Measurements from ENCODE around the gene SNRNP35. TPM values are rescaled to one million over a fixed set of nuclear protein-coding genes. Genes with fewer than 3 reads are reported as not detected.
"Not testable (repeated sequence)": the region's sequence is repeated elsewhere in the genome, so short reads cannot be mapped to it uniquely, and the experiment has no call there.

Gene SNRNP35
- total and polyA plus RNA-seq, 9 donors, result 13.7 to 39.9 (median 15.8) TPM

- intact Hi-C loops (cut with DNase I), result no loop called here
- Histone ChIP-seq H3K27ac (no peak overlapping the region), H3K27me3 (no peaks in the 10 kb centered on the region), H3K36me3 (no peaks in the 10 kb centered on the region), H3K4me1 (ENCODE audit: insufficient read depth) (no peaks in the 10 kb centered on the region), H3K9me3 (no peaks in the 10 kb centered on the region), H3K4me3 (no peak overlapping the region)
- 90 to 93% (median 92%) methylated on average over 8 of the region's 8 CpGs for WGBS, 3 donors
- no peak for TF ChIP-seq EP300 (IDR thresholded peaks at IDR 0.05)
- TF ChIP-seq, protein P1, sequence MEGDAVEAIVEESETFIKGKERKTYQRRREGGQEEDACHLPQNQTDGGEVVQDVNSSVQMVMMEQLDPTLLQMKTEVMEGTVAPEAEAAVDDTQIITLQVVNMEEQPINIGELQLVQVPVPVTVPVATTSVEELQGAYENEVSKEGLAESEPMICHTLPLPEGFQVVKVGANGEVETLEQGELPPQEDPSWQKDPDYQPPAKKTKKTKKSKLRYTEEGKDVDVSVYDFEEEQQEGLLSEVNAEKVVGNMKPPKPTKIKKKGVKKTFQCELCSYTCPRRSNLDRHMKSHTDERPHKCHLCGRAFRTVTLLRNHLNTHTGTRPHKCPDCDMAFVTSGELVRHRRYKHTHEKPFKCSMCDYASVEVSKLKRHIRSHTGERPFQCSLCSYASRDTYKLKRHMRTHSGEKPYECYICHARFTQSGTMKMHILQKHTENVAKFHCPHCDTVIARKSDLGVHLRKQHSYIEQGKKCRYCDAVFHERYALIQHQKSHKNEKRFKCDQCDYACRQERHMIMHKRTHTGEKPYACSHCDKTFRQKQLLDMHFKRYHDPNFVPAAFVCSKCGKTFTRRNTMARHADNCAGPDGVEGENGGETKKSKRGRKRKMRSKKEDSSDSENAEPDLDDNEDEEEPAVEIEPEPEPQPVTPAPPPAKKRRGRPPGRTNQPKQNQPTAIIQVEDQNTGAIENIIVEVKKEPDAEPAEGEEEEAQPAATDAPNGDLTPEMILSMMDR (IDR thresholded peaks at IDR 0.05), result no peak
- TF ChIP-seq POLR2A (IDR thresholded peaks at IDR 0.05), result no peak
- DNase-seq, result no peak
Measured at GRCh38 chr12:123427036-123427769, 30.7 kb upstream of the SNRNP35 start.

DNA sequence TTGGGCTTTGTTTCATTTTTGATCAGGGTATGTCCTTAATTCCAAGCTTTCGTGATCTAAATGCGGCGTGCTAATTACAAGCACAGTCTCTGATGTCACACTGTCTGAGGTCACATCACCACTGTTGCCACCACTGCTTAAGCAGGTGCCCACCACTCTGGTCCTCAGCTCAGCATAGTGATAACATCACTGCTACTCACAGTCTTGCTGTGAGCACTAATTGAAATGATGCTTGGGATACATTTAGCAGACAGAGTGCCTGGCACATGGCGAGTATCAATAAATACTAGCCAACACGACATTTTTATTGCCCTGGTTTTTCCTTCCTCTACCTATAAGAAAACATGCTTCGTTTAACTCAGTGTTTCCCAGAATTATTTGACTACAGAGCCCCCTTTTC lies 29.3 kb upstream of the SNRNP35 start:
- no peak for DNase-seq
- Histone ChIP-seq H3K4me3 (no peak overlapping the region), H3K36me3 (no peaks in the 10 kb centered on the region), H3K4me1 (ENCODE audit: insufficient read depth) (peaks cover 3% of the 10 kb centered on the region), H3K27ac (no peak overlapping the region), H3K9me3 (no peaks in the 10 kb centered on the region), H3K27me3 (no peaks in the 10 kb centered on the region)
- intact Hi-C loops (cut with DNase I), result no loop called here
- TF ChIP-seq EP300 (IDR thresholded peaks at IDR 0.05) (no peak), POLR2A (IDR thresholded peaks at IDR 0.05) (no peak)
- TF ChIP-seq, protein P1 (IDR thresholded peaks at IDR 0.05), result no peak
- 72 to 76% (median 74%) methylated on average over 6 of the region's 6 CpGs for WGBS, 3 donors

DNA sequence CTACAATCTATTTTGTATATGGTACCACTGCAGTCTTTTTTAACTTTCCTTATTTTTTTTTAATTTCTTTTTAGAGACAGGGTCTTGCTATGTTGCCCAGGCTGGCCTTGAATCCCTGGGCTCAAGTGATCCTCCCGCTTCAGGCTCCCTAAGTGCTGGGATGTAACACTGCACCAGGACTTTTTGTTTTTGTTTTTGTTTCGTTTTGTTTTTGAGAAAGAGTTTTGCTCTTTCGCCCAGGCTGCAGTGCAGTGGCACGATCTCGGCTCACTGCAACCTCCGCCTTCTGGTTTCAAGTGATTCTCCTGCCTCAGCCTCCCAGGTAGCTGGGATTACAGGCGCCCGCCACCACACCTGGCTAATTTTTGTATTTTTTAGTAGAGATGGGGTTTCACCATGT lies 28.8 kb upstream of the SNRNP35 start:
- H3K9me3 ChIP-seq; intact Hi-C loops (cut with DNase I); DNase-seq; H3K36me3 ChIP-seq; H3K27ac ChIP-seq; H3K4me3 ChIP-seq; H3K4me1 ChIP-seq (ENCODE audit: insufficient read depth); H3K27me3 ChIP-seq: not testable (repeated sequence)
- WGBS, 3 donors, result 92 to 96% (median 95%) methylated on average over 8 of the region's 8 CpGs

DNA sequence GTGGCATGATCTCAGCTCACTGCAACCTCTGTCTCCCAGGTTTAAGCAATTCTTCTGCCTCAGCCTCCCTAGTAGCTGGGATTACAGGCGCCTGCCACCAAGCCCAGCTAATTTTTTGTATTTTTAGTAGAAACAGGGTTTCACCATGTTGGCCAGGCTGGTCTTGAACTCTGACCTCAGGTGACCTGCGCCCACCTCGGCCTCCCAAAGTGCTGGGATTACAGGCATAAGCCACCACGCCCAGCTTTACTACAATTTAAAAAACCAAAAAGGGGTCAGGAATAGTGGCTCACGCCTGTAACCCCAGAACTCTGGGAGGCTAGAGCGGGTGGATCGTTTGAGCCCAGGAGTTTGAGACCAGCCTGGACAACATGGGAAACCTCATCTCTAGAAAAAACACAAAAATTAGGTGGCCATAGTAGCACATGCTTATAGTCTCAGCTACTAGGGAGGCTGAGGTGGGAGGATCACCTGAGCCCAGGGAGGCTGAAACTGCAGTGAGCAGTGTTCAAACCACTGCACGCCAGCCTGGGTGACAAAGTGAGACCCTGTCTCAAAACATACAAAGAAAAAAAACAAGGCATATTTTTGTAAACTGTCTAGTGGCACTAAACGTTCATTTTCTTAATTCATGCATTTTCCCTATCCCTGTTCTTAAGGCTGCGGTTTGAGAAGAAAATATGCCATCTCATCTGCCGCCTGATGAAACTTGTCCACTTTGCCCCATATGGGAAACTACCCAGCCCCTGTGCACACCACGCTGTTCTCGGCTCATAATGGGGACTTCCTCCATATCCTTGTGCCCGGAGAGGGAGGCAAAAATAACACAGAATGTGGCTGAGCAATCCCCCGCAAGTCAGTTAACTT lies 25.8 kb upstream of the SNRNP35 start:
- DNase-seq; H3K4me3 ChIP-seq; H3K9me3 ChIP-seq; H3K27ac ChIP-seq; H3K27me3 ChIP-seq; H3K36me3 ChIP-seq; intact Hi-C loops (cut with DNase I): not testable (repeated sequence)
- peaks cover 10% of the 10 kb centered on the region for H3K4me1 ChIP-seq (ENCODE audit: insufficient read depth)
- 76 to 80% (median 77%) methylated on average over 15 of the region's 15 CpGs for WGBS, 3 donors

- Histone ChIP-seq H3K4me1 (ENCODE audit: insufficient read depth) (peaks cover 10% of the 10 kb centered on the region), H3K27me3 (no peaks in the 10 kb centered on the region), H3K4me3 (no peak overlapping the region), H3K36me3 (no peaks in the 10 kb centered on the region), H3K9me3 (no peaks in the 10 kb centered on the region), H3K27ac (no peak overlapping the region)
- 95 to 96% (median 95%) methylated on average over 6 of the region's 6 CpGs for WGBS, 3 donors
- TF ChIP-seq EP300 (IDR thresholded peaks at IDR 0.05), result no peak
- no peak for TF ChIP-seq POLR2A (IDR thresholded peaks at IDR 0.05)
- TF ChIP-seq, protein P1 (IDR thresholded peaks at IDR 0.05), result no peak
- no peak for DNase-seq
- intact Hi-C loops (cut with DNase I), result no loop called here
Measured at GRCh38 chr12:123433615-123434014, 24.3 kb upstream of the SNRNP35 start.

All from ovary (tissue), 9 donors.